SU-DHL-6 (cell line): ENCODE measurements around the gene PHACTR1.

Experiments
- H2AFZ ChIP-seq: fragments of 200-600 bp; sonication (generic); 2 replicates; pipeline ENCODE4 v1.6.1; 2014; ENCODE audit warnings: low read depth, mild to moderate bottlenecking, moderate library complexity, mixed read lengths, antibody characterized with exemption, low read length; ENCODE audit not compliant: severe bottlenecking
- H3F3A ChIP-seq: fragments of 200-600 bp; shearing (Covaris generic); 2 replicates; pipeline ENCODE4 v1.6.0; 2016; ENCODE audit warnings: antibody characterized with exemption, mild to moderate bottlenecking; ENCODE audit not compliant: insufficient read depth
- H3K27ac ChIP-seq: fragments of 200-600 bp; sonication (generic); 2 replicates; pipeline ENCODE4 v1.5.1; 2016; ENCODE audit warnings: low read depth, mild to moderate bottlenecking, low read length, moderate library complexity, mixed read lengths
- H3K27me3 ChIP-seq: fragments of 200-600 bp; sonication (generic), shearing (Covaris generic); 2 replicates; pipeline ENCODE4 v1.6.0; 2014; ENCODE audit warnings: mild to moderate bottlenecking, low read length
- H3K36me3 ChIP-seq: fragments of 200-600 bp; sonication (generic); 2 replicates; pipeline ENCODE4 v1.6.1; 2014; ENCODE audit warnings: mild to moderate bottlenecking, low read length, mixed read lengths
- H3K4me2 ChIP-seq: fragments of 300-600, 200-600 bp; shearing (Covaris generic), sonication (generic); 2 replicates; pipeline ENCODE4 v1.6.0; 2014; ENCODE audit warnings: low read length, low read depth, mild to moderate bottlenecking; ENCODE audit not compliant: poor library complexity, severe bottlenecking
- H3K4me3 ChIP-seq: fragments of 200-600 bp; sonication (generic); 2 replicates; pipeline ENCODE4 v1.5.1; 2014; ENCODE audit warnings: antibody characterized with exemption, low read length, mild to moderate bottlenecking, mixed read lengths; ENCODE audit not compliant: insufficient read depth, poor library complexity, severe bottlenecking
- H3K79me2 ChIP-seq: fragments of 200-600 bp; sonication (generic); 2 replicates; pipeline ENCODE4 v1.6.1; 2014; ENCODE audit warnings: mild to moderate bottlenecking, low read length, moderate library complexity; ENCODE audit not compliant: insufficient read depth
- H3K9ac ChIP-seq: fragments of 200-600 bp; sonication (generic); 2 replicates; pipeline ENCODE4 v1.7.0; 2014; ENCODE audit warnings: mild to moderate bottlenecking, low read length
- H3K9me2 ChIP-seq: fragments of 200-600 bp; sonication (generic); replicated peaks from 2 replicates; pipeline ENCODE4 v1.6.1; 2014; ENCODE audit warnings: low read length; ENCODE audit not compliant: insufficient read depth
- H3K9me3 ChIP-seq: fragments of 200-600 bp; sonication (generic); 2 replicates; pipeline ENCODE4 v1.6.1; 2014; ENCODE audit warnings: low read length, mixed read lengths; ENCODE audit not compliant: insufficient read depth
- H4K20me1 ChIP-seq: fragments of 200-600 bp; sonication (generic); 2 replicates; pipeline ENCODE4 v1.6.1; 2014; ENCODE audit warnings: low read depth, mild to moderate bottlenecking, antibody characterized with exemption, low read length, moderate library complexity, mixed read lengths
- CTCF ChIP-seq: fragments of 200-600 bp; sonication (generic); IDR thresholded peaks from one replicate; pipeline ENCODE4 v1.5.1; 2017; ENCODE audit warnings: antibody characterized with exemption, mild to moderate bottlenecking, low read length, moderate library complexity; ENCODE audit not compliant: insufficient read depth, poor library complexity, severe bottlenecking
- EZH2phosphoT487 ChIP-seq: fragments of 200-600 bp; sonication (generic), shearing (Covaris generic); conservative IDR thresholded peaks from 2 replicates; pipeline ENCODE4 v1.6.1; 2018; ENCODE audit warnings: mild to moderate bottlenecking, antibody characterized with exemption, low read length, moderate library complexity, mixed read lengths

The PHACTR1 gene

GRCh38 chr6:12779772-12780171 is 63.2 kb downstream of the PHACTR1 start:
- Histone ChIP-seq H3K9me3 (no peaks in the 10 kb centered on the region), H3K27ac (no peak overlapping the region), H3K27me3 (no peaks in the 10 kb centered on the region; the same call in 1 of the 2 replicates), H3F3A (no peaks in the 10 kb centered on the region), H3K4me2 (no peak overlapping the region), H2AFZ (no peak overlapping the region), H4K20me1 (no peaks in the 10 kb centered on the region), H3K4me3 (no peak overlapping the region), H3K9me2 (no peaks in the 10 kb centered on the region), H3K79me2 (no peaks in the 10 kb centered on the region), H3K36me3 (no peaks in the 10 kb centered on the region), H3K9ac (no peak overlapping the region)
- TF ChIP-seq EZH2phosphoT487 (no peak), CTCF (no peak)

GRCh38 chr6:12782136-12782535 is 65.6 kb downstream of the PHACTR1 start:
- H3K27ac ChIP-seq, result no peak overlapping the region
- no peak overlapping the region for H3K4me3 ChIP-seq
- H3K9me3 ChIP-seq, result no peaks in the 10 kb centered on the region
- no peak overlapping the region for H3K4me2 ChIP-seq
- no peaks in the 10 kb centered on the region for H4K20me1 ChIP-seq
- H3K27me3 ChIP-seq, result no peaks in the 10 kb centered on the region
- no peak for TF ChIP-seq EZH2phosphoT487
- TF ChIP-seq CTCF, result no peak
- H3K36me3 ChIP-seq, result no peaks in the 10 kb centered on the region
- H3F3A ChIP-seq, result no peaks in the 10 kb centered on the region
- H3K9me2 ChIP-seq, result no peaks in the 10 kb centered on the region
- no peak overlapping the region for H3K9ac ChIP-seq
- H2AFZ ChIP-seq, result no peak overlapping the region
- no peaks in the 10 kb centered on the region for H3K79me2 ChIP-seq

GRCh38 chr6:12785301-12785700 is 68.7 kb downstream of the PHACTR1 start:
- Histone ChIP-seq H3F3A (no peaks in the 10 kb centered on the region), H2AFZ (no peak overlapping the region)
- TF ChIP-seq EZH2phosphoT487 (no peak), CTCF (no peak)

More at GRCh38 chr6:12785301-12785700, 68.7 kb downstream of the PHACTR1 start:
- Histone ChIP-seq H4K20me1 (no peaks in the 10 kb centered on the region), H3K9me2 (no peaks in the 10 kb centered on the region), H3K27me3 (no peaks in the 10 kb centered on the region), H3K9ac (no peak overlapping the region), H3K4me2 (no peak overlapping the region), H3K79me2 (no peaks in the 10 kb centered on the region), H3K36me3 (no peaks in the 10 kb centered on the region), H3K27ac (no peak overlapping the region), H3K9me3 (no peaks in the 10 kb centered on the region), H3K4me3 (no peak overlapping the region)
